HG03095 (cell line): ENCODE measurements around the gene CCDC152.
"Not testable (repeated sequence)": the region's sequence is repeated elsewhere in the genome, so short reads cannot be mapped to it uniquely, and the experiment has no call there.

Source experiments
- ATAC-seq: cut with Tn5 transposase; IDR thresholded peaks from one replicate; pipeline ENCODE4 v1.9.1; 2021; ENCODE audit warnings: moderate library complexity; ENCODE audit not compliant: unreplicated experiment

CCDC152 gene

DNA sequence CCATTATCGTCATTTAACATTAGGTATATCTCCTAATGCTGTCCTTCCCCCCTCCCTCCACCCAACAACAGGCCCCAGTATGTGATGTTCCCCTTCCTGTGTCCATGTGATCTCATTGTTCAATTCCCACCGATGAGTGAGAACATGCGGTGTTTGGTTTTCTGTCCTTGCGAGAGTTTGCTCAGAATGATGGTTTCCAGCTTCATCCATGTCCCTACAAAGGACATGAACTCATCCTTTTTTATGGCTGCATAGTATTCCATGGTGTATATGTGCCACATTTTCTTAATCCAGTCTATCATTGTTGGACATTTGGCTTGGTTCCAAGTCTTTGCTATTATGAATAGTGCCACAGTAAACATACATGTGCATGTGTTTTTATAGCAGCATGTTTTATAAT is 87.8 kb downstream of the CCDC152 start:
- not testable (repeated sequence) for ATAC-seq

DNA sequence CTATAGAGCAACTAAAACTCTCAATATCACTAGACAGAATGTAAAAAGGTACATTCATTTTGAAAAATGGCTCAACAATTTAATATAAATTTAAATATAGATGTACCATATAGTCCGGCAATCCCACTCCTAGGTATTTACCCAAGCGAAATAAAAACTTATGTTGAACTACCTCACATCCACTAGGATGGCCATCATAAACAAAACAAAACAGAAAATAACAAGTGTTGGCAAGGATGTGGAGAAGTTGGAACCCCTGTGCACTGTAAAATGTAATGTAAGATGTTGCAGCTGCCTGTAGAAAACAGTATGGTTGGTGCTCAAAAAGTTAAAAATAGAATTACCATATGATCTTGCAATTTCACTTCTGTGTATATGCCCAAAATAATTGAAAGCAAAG is 91.9 kb downstream of the CCDC152 start:
- no peak for ATAC-seq

DNA sequence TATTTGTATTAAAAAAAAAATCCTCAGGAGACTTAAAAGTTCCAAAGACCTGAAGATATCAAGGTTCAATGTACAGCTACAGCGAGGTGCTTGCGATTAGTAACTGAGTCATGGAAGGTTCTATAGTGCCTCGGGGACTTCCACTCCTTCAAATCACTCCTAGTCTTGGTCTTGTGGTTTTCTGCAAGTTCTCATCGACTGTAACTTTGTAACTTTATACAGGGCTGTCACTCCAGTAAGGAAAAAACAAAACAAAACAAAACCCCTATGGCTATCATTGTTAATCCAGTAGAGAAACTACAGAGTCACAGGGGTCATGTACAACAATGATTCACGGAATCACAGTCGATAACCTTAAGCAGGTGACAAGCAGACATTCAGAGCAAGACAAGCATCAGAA is 94.9 kb downstream of the CCDC152 start:
- no peak for ATAC-seq
